Measurements from ENCODE around the gene DCUN1D3. TPM values are rescaled to one million over a fixed set of nuclear protein-coding genes. Genes with fewer than 3 reads are reported as not detected.

DCUN1D3 gene
- total RNA-seq, 1 experiment from 2014 or later: 14.6 TPM

- no peak overlapping the region for H2AFZ ChIP-seq
- no peak for TF ChIP-seq CTCF (conservative IDR thresholded peaks at IDR 0.05)
- no peaks in the 10 kb centered on the region for H3F3A ChIP-seq (ENCODE audit: insufficient read depth, low read depth)
- no peak overlapping the region for H3K4me3 ChIP-seq
- no peaks in the 10 kb centered on the region for H3K27me3 ChIP-seq (ENCODE audit: insufficient read depth, low read depth)
- H3K27ac ChIP-seq: no peak overlapping the region
- H4K20me1 ChIP-seq (ENCODE audit: insufficient read depth): peaks cover 6% of the 10 kb centered on the region; the same call in 1 of the 2 replicates
- BruUV-seq (replicated peaks): no TSS peak
- CTCF ChIA-PET: no interaction called here
- intact Hi-C loops (cut with micrococcal nuclease; ENCODE audit: unreplicated experiment): no loop called here
- H3K36me3 ChIP-seq (ENCODE audit: low read depth): peaks cover 13% of the 10 kb centered on the region; the same call in 1 of the 2 replicates
- peaks cover 21% of the 10 kb centered on the region for H3K79me2 ChIP-seq (ENCODE audit: low read depth)
- POLR2A ChIA-PET (ENCODE audit: unreplicated experiment): no interaction called here
- DNase-seq: no peak
- no peak overlapping the region for H3K4me2 ChIP-seq
- H3K9me3 ChIP-seq (ENCODE audit: insufficient read depth, low read depth): no peaks in the 10 kb centered on the region
- no peaks in the 10 kb centered on the region for H3K4me1 ChIP-seq (replicated peaks; ENCODE audit: insufficient read depth)
- H3K9me2 ChIP-seq (ENCODE audit: insufficient read depth): no peaks in the 10 kb centered on the region
These were observed 40.5 kb downstream of the DCUN1D3 start for GRCh38 chr16:20859699-20860098.

GRCh38 chr16:20859229-20859628, 40.9 kb downstream of the DCUN1D3 start:
- H3K27ac ChIP-seq: no peak overlapping the region
- H3K4me3 ChIP-seq: no peak overlapping the region
- DNase-seq: no peak
- peaks cover 6% of the 10 kb centered on the region; the same call in 1 of the 2 replicates for H4K20me1 ChIP-seq (ENCODE audit: insufficient read depth)
- no peaks in the 10 kb centered on the region for H3K27me3 ChIP-seq (ENCODE audit: insufficient read depth, low read depth)
- H3F3A ChIP-seq (ENCODE audit: insufficient read depth, low read depth): no peaks in the 10 kb centered on the region
- H3K9me3 ChIP-seq (ENCODE audit: insufficient read depth, low read depth): no peaks in the 10 kb centered on the region
- CTCF ChIA-PET: no interaction called here
- POLR2A ChIA-PET (ENCODE audit: unreplicated experiment): no interaction called here
- peaks cover 13% of the 10 kb centered on the region; the same call in 1 of the 2 replicates for H3K36me3 ChIP-seq (ENCODE audit: low read depth)
- peaks cover 17% of the 10 kb centered on the region for H3K79me2 ChIP-seq (ENCODE audit: low read depth)
- BruUV-seq (replicated peaks): no TSS peak
- H3K9me2 ChIP-seq (ENCODE audit: insufficient read depth): no peaks in the 10 kb centered on the region
- TF ChIP-seq CTCF (conservative IDR thresholded peaks at IDR 0.05) (no peak), EZH2 (IDR thresholded peaks at IDR 0.05; ENCODE audit: low read depth) (no peak)
- H2AFZ ChIP-seq: no peak overlapping the region
- intact Hi-C loops (cut with micrococcal nuclease; ENCODE audit: unreplicated experiment): no loop called here
- H3K4me2 ChIP-seq: no peak overlapping the region
- H3K4me1 ChIP-seq (replicated peaks; ENCODE audit: insufficient read depth): no peaks in the 10 kb centered on the region

- intact Hi-C loops (cut with micrococcal nuclease; ENCODE audit: unreplicated experiment): no loop called here
- ChIA-PET POLR2A (ENCODE audit: unreplicated experiment) (no interaction called here), CTCF (no interaction called here)
- H4K20me1 ChIP-seq (ENCODE audit: insufficient read depth): no peaks in the 10 kb centered on the region; the same call in 1 of the 2 replicates
- H3K36me3 ChIP-seq (ENCODE audit: low read depth): peaks cover 13% of the 10 kb centered on the region; the same call in 1 of the 2 replicates
- no peaks in the 10 kb centered on the region for H3K9me3 ChIP-seq (ENCODE audit: insufficient read depth, low read depth)
- DNase-seq: no peak
- no peaks in the 10 kb centered on the region for H3K9me2 ChIP-seq (ENCODE audit: insufficient read depth)
- no peak overlapping the region for H3K4me2 ChIP-seq
- no peaks in the 10 kb centered on the region for H3K79me2 ChIP-seq (ENCODE audit: low read depth)
- H3K27ac ChIP-seq: no peak overlapping the region
- H3K27me3 ChIP-seq (ENCODE audit: insufficient read depth, low read depth): no peaks in the 10 kb centered on the region
- H3K4me1 ChIP-seq (replicated peaks; ENCODE audit: insufficient read depth): peaks cover 6% of the 10 kb centered on the region
- no TSS peak for BruUV-seq (replicated peaks)
- TF ChIP-seq CTCF (conservative IDR thresholded peaks at IDR 0.05) (no peak), EZH2 (IDR thresholded peaks at IDR 0.05; ENCODE audit: low read depth) (no peak)
- no peak overlapping the region for H3K4me3 ChIP-seq
- no peak overlapping the region for H2AFZ ChIP-seq
- peaks cover 2% of the 10 kb centered on the region; the same call in 1 of the 2 replicates for H3F3A ChIP-seq (ENCODE audit: insufficient read depth, low read depth)
These were observed 42.9 kb downstream of the DCUN1D3 start for GRCh38 chr16:20857281-20857680.
